ENCODE data around the gene C19orf25.
"Not testable (repeated sequence)": the region's sequence is repeated elsewhere in the genome, so short reads cannot be mapped to it uniquely, and the experiment has no call there.

Gene C19orf25

DNA sequence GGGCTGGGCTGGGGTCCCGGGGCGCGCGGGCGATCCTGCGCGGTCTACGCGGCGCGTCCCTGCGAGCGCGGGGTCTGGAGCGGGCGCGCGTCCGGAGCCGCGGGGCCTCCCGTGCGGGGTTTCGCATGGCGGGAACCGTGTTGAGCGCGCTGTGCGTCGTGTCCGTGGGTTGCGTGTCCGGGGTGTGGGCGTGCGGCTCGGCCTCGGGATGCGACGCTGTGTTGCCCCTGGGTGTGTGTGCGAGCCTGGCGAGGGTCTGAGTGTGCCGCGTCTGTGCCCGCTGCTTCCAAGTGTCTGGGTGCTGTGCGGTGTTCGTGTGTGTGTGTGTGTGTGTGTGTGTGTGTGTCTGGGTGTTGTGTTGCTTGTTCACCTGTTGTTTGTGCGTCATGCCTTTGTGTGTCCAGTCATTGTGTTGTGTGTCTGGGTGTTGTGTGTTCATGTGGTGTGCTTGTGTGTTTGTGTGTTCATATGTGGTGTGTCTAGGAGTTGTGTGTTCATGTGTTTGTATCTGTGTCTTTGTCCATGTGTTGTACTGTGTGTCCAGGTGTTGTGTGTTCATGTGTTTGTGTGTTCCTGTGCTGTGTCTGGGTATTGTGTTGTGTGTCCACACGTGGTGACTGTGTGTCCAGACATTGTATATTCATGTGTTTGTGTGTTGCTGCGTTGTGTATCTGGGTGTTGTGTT is 45.4 kb upstream of the C19orf25 start:
- TF ChIP-seq, protein P1, sequence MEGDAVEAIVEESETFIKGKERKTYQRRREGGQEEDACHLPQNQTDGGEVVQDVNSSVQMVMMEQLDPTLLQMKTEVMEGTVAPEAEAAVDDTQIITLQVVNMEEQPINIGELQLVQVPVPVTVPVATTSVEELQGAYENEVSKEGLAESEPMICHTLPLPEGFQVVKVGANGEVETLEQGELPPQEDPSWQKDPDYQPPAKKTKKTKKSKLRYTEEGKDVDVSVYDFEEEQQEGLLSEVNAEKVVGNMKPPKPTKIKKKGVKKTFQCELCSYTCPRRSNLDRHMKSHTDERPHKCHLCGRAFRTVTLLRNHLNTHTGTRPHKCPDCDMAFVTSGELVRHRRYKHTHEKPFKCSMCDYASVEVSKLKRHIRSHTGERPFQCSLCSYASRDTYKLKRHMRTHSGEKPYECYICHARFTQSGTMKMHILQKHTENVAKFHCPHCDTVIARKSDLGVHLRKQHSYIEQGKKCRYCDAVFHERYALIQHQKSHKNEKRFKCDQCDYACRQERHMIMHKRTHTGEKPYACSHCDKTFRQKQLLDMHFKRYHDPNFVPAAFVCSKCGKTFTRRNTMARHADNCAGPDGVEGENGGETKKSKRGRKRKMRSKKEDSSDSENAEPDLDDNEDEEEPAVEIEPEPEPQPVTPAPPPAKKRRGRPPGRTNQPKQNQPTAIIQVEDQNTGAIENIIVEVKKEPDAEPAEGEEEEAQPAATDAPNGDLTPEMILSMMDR (IDR thresholded peaks at IDR 0.05; ENCODE audit: control insufficient read depth, extremely low read depth, insufficient read depth) = no peak
- no peak overlapping the region for H3K4me3 ChIP-seq (ENCODE audit: low read depth, low read length)
- DNase-seq (ENCODE audit: low read depth) = no peak

DNA sequence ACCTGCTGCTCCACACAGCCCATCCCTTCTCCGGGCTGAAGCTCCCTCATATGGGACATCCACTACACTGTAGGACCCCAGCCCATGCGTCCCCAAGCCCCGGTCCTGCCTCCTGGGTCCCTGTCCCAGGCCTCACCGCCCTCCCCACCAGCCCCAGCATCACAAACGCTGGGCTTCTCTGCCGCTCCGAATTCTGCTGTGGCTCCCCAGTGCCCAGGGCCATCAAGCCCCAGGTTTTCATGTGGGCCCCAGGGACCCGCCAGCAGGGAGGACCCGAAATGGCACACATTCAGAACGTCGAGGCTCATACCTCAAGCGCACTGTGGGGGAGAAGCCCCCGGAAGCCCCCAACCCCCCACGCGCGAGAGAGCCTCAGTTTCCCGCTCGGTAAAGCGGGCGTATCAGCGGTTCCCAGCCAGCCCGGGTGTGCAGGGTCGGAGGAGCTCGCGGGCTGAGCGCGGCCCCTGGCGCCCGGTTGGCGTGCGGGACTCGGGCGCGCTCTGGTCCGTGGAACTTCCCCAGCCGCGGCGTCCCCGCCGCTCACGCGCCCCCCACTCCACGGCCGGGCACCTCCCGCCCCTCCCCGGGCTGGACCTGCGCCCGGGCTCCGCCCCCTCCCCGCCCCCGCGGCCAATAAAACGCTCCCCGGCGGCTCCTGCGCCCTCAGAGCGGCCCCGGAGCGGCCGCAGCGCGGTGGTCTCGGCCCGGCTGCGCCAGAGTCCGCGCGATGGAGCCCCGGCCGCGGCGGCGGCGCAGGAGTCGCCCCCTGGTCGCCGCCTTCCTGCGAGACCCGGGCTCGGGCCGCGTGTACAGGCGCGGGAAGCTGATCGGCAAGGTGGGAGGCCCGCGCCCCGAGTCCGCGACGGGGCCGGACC is 44.6 kb upstream of the C19orf25 start, which contains the start of gene PLK5:
TSS of gene PLK5 (plus strand) at position 666 of the 875 bp plus-strand sequence. CDS start 2,920 bp downstream, outside the sequence.
- no peak within 1 kb of the TSS for H3K4me3 ChIP-seq (ENCODE audit: low read depth, low read length)
- TF ChIP-seq, protein P1 (IDR thresholded peaks at IDR 0.05; ENCODE audit: control insufficient read depth, extremely low read depth, insufficient read depth) = no peak
- DNase-seq (ENCODE audit: low read depth) = no peak

DNA sequence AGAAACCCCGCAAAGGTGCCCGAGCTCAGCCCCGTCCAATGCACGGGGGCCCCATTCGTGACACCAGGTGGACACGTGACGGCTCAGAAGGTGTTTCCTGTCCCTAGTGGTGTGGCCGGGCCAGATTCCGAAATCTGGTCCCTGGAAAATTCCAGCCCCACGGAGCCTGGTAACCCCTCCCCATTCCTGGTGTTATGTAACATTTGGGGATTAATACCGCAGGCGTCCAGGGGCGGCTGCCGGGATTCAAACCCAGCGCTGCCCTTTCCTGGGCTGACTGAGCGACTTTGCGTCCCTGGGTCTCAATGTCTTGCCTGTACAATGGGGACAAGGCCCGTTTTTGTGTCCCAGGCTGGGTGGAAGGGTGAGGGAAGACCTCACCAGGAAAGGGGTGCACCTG is 43.8 kb upstream of the C19orf25 start:
- TF ChIP-seq, protein P1 (IDR thresholded peaks at IDR 0.05; ENCODE audit: control insufficient read depth, extremely low read depth, insufficient read depth) = no peak
- DNase-seq (ENCODE audit: low read depth) = no peak
- H3K4me3 ChIP-seq (ENCODE audit: low read depth, low read length) = no peak overlapping the region

DNA sequence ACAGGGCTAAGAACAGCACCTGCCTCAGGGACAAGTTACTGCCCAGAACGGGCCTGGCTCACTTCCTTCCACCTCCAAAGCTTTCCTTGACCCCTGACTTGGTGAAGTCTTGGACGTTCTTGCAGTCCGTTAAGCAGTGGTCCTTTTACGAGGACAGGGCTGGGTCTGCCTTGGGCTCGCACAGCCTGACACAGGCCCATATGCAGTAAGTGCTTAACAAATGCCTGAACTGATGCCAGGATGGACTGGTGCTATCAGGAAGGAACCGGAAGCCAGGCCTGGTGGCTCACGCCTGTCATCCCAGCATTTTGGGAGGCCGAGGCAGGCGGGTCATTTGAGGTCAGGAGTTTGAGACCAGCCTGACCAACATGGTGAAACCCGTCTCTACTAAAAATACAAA is 43.0 kb upstream of the C19orf25 start:
- no peak overlapping the region for H3K4me3 ChIP-seq (ENCODE audit: low read depth, low read length)
- TF ChIP-seq, protein P1 (IDR thresholded peaks at IDR 0.05; ENCODE audit: control insufficient read depth, extremely low read depth, insufficient read depth) = no peak
- DNase-seq (ENCODE audit: low read depth) = no peak

DNA sequence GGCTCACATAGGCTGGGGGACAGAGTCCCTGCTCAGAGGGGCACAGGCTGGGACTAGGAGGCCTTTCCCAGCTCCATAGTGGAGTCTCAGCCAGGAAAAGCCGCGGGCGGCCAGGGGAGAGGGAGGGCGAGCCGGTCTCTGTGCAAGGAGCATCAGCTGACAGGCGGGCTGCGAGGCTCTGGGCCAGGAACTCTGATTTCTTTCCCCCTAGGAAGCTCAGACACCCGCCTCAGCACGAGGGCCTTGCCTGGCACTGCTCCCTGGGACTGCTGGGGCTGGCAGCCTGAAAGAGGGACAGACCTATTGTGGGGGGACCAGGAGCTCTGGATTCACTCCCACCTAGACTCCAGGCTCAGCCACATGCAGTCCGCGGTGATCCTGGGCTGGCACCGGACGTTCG is 42.6 kb upstream of the C19orf25 start:
- H3K4me3 ChIP-seq (ENCODE audit: low read depth, low read length) = no peak overlapping the region
- TF ChIP-seq, protein P1 (IDR thresholded peaks at IDR 0.05; ENCODE audit: control insufficient read depth, extremely low read depth, insufficient read depth) = no peak
- no peak for DNase-seq (ENCODE audit: low read depth)

DNA sequence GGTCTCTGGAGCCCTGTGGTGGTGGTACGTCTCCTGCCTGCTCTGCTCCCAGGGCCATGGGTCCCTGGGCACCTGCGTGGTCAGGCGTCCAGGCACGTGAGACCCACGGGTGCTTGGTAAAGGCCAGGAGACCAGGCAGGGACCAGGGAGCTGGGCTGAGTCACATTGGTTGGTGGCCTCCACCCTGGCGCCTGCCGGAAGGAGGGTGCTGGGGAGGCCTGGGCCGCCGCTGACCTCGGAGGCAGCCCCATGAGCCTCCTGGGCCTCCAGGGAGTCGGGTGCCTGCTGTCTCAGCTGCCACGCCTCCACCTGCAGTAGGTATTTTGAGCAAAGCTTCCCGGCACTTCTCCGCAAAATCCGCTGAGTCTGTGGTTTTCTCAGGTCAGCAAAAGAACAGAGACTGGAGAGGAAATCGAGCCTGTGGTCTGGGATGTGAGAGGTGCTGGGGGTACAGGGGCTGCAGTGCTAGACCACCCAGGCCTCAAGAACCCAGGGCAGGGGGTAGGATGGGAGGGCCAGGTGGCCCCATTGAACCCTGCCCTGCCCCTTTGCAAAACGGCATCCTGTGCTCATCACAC is 41.3 kb upstream of the C19orf25 start:
- H3K4me3 ChIP-seq (ENCODE audit: low read depth, low read length) = no peak overlapping the region
- TF ChIP-seq, protein P1 (IDR thresholded peaks at IDR 0.05; ENCODE audit: control insufficient read depth, extremely low read depth, insufficient read depth) = no peak
- DNase-seq (ENCODE audit: low read depth) = no peak

DNA sequence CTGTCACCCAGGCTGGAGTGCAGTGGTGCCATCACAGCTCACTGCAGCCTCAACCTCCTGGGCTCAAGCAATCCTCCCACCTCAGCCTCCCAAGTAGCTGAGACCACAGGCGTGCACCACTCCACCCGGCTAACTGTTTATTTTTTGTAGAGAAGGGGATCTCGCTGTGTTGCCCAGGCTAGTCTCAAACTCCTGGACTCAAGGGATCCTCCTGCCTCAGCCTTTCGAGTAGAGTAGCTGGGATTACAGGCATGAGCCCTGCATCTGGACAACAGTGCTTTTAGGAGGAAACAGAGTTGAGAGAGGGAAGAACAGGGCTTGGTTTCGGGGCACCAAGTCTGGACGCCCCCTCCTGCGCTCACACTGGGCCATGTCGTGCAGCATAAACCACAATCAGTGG is 40.8 kb upstream of the C19orf25 start:
- not testable (repeated sequence) for H3K4me3 ChIP-seq (ENCODE audit: low read depth, low read length); DNase-seq (ENCODE audit: low read depth)

Measured in LNCaP clone FGC (cell line).